K562 (cell line): Measurements from ENCODE around the gene TAF11L2. TPM values are rescaled to one million over a fixed set of nuclear protein-coding genes. Genes with fewer than 3 reads are reported as not detected.

Experiments
- ATAC-seq: fragments of 200-7000 bp; cut with Tn5 transposase; 3 replicates; pipeline ENCODE4 v1.9.1; 2020; ENCODE audit warnings: moderate library complexity
- BruUV-seq: library from RNA; stranded (reverse); fragments of 400-500 nt; replicated peaks from 2 replicates; lab custom pipeline; 2021; lab: Mats Ljungman, UMichigan
- CTCF ChIA-PET: fragments of 300-600 bp; formaldehyde crosslinking; extraction: SDS; loops from one replicate; lab custom pipeline; 2021; ENCODE audit warnings: low intra/inter-chr PET ratio; lab: Yijun Ruan, JAX
- POLR2A ChIA-PET: fragments of 300-600, 350-650 bp; sonication (Branson Sonifier 250); formaldehyde crosslinking; extraction: SDS; loops from one replicate; lab custom pipeline; 2021; ENCODE audit warnings: antibody characterized with exemption, inconsistent platforms; lab: Yijun Ruan, JAX
- DNase-seq, 4 experiments: peaks; one replicate each; pipeline versions ENCODE4 v3.0.0 to v3.0.0-alpha.2; 2011 to 2018; ENCODE audit warnings: low spot score in 3 of 4, mixed read lengths in 3 of 4; ENCODE audit errors: extremely low read depth in 1 of 4
- FAIRE-seq: peaks from 2 replicates; lab custom pipeline; 2011; peaks lifted over from hg19 to GRCh38; lab: Jason Lieb, UNC
- H2AFZ ChIP-seq: 2 replicates; pipeline ENCODE4 v1.6.0; 2011; ENCODE audit warnings: low read depth, low read length, control low read depth, inconsistent platforms
- H3K27ac ChIP-seq: fragments of 200-600 bp; 3 replicates; pipeline ENCODE4 v1.8.0; 2011; ENCODE audit warnings: low read depth, mild to moderate bottlenecking, control low read depth, inconsistent platforms, low read length, moderate library complexity, mixed read lengths; ENCODE audit errors: extremely low read depth
- H3K27me3 ChIP-seq, 2 experiments: fragments of 300-600 bp in 1 of 2; 2 replicates in 1 of 2; 3 replicates in 1 of 2; pipeline versions ENCODE4 v1.6.0 to v1.8.0; 2011; ENCODE audit warnings: inconsistent platforms in 2 of 2, low read length in 2 of 2, mild to moderate bottlenecking in 1 of 2, mixed read lengths in 1 of 2, moderate library complexity in 1 of 2; ENCODE audit not compliant: control insufficient read depth in 2 of 2, insufficient read depth in 2 of 2
- H3K36me3 ChIP-seq: fragments of 300-600 bp; 3 replicates; pipeline ENCODE4 v1.8.0; 2011; ENCODE audit warnings: mild to moderate bottlenecking, low read length, inconsistent platforms; ENCODE audit not compliant: control insufficient read depth, insufficient read depth
- H3K4me1 ChIP-seq, 2 experiments: fragments of 200-600 bp in 1 of 2; replicated peaks in 1 of 2; 2 replicates in 1 of 2; 3 replicates in 1 of 2; pipeline versions ENCODE4 v1.5.1 to v1.8.0; 2011; ENCODE audit warnings: inconsistent platforms in 2 of 2, low read length in 2 of 2, mild to moderate bottlenecking in 1 of 2, mixed read lengths in 1 of 2, moderate library complexity in 1 of 2; ENCODE audit not compliant: control insufficient read depth in 2 of 2, insufficient read depth in 2 of 2
- H3K4me2 ChIP-seq: 2 replicates; pipeline ENCODE4 v1.6.1; 2011; ENCODE audit warnings: low read length, control low read depth, inconsistent platforms, mixed read lengths; ENCODE audit not compliant: insufficient read depth
- H3K4me3 ChIP-seq: fragments of 200-600 bp; sonication (generic), shearing (Covaris generic); 2 replicates; pipeline ENCODE4 v1.5.1; 2016; ENCODE audit warnings: control low read depth, inconsistent platforms
- H3K79me2 ChIP-seq: fragments of 200-600 bp; 3 replicates; pipeline ENCODE4 v1.8.0; 2011; ENCODE audit warnings: low read length, inconsistent platforms; ENCODE audit not compliant: control insufficient read depth, insufficient read depth
- H3K9ac ChIP-seq, 2 experiments: 2 replicates each; pipeline versions ENCODE4 v1.6.0 to v1.6.1; 2011; ENCODE audit warnings: low read depth in 2 of 2, low read length in 2 of 2, control low read depth in 1 of 2, inconsistent platforms in 1 of 2, mild to moderate bottlenecking in 1 of 2, mixed read lengths in 1 of 2; ENCODE audit not compliant: insufficient read depth in 1 of 2
- H3K9me1 ChIP-seq: one replicate; pipeline ENCODE4 v1.6.0; 2011; ENCODE audit warnings: inconsistent platforms, mild to moderate bottlenecking, low read length, moderate library complexity; ENCODE audit not compliant: control insufficient read depth, insufficient read depth
- H3K9me3 ChIP-seq: replicated peaks from 2 replicates; pipeline ENCODE4 v1.5.1; 2011; ENCODE audit warnings: low read depth, low read length, inconsistent platforms; ENCODE audit not compliant: control insufficient read depth, insufficient read depth
- H4K20me1 ChIP-seq: replicated peaks from 2 replicates; pipeline ENCODE4 v1.6.1; 2011; ENCODE audit warnings: low read length, inconsistent platforms, mixed read lengths; ENCODE audit not compliant: control insufficient read depth, insufficient read depth
- ATF1 ChIP-seq, 2 experiments: fragments of 450-650 bp in 1 of 2; IDR thresholded peaks; 2 replicates each; pipeline ENCODE4 v1.6.1; 2016; ENCODE audit warnings: missing compliant biosample characterization in 1 of 2, missing genetic modification characterization in 1 of 2
- CREM ChIP-seq: IDR thresholded peaks from 2 replicates; pipeline ENCODE4 v1.6.1; 2014; ENCODE audit warnings: antibody characterized with exemption, low read depth
- ELF1 ChIP-seq: fragments of 200-800 bp; sonication (Bioruptor generic); IDR thresholded peaks from 2 replicates; pipeline ENCODE4 v1.6.1; 2016; ENCODE audit warnings: missing genetic modification characterization, missing compliant biosample characterization
- ELF2 ChIP-seq: fragments of 250-450 bp; sonication (Bioruptor Pico); IDR thresholded peaks from 2 replicates; pipeline ENCODE4 v1.5.0; 2021; ENCODE audit warnings: mild to moderate bottlenecking
- EP300 ChIP-seq: IDR thresholded peaks from 2 replicates; pipeline ENCODE4 v1.6.1; 2012; ENCODE audit warnings: low read length, improper control_type of control experiment
- ESRRA ChIP-seq: fragments of 450-650 bp; IDR thresholded peaks from 2 replicates; pipeline ENCODE4 v1.6.1; 2014; ENCODE audit warnings: low read depth, mild to moderate bottlenecking, moderate library complexity, borderline replicate concordance
- ID3 ChIP-seq, 2 experiments: fragments of 250-450 bp in 1 of 2; fragments of 450-650 bp in 1 of 2; sonication (Bioruptor Pico) in 1 of 2; IDR thresholded peaks; 2 replicates each; pipeline versions ENCODE4 v1.6.1 to v1.8.0; 2016 to 2021; ENCODE audit warnings: mild to moderate bottlenecking in 2 of 2, moderate library complexity in 2 of 2, missing compliant biosample characterization in 1 of 2, missing genetic modification characterization in 1 of 2
- ILF3 ChIP-seq: fragments of 450-650 bp; IDR thresholded peaks from 2 replicates; pipeline ENCODE4 v1.6.1; 2018; ENCODE audit warnings: antibody characterized with exemption, mild to moderate bottlenecking, moderate library complexity, borderline replicate concordance
- MCM7 ChIP-seq, 2 experiments: fragments of 450-650 bp; IDR thresholded peaks; 2 replicates each; pipeline ENCODE4 v1.6.1; 2016 to 2018
- MECOM ChIP-seq: fragments of 250-450 bp; sonication (Bioruptor Pico); IDR thresholded peaks from 2 replicates; pipeline ENCODE4 v1.8.0; 2022; ENCODE audit warnings: inconsistent platforms
- NFXL1 ChIP-seq: fragments of 450-650 bp; formaldehyde crosslinking; IDR thresholded peaks from 2 replicates; pipeline ENCODE4 v1.4.0; 2021; ENCODE audit warnings: mild to moderate bottlenecking
- PHB ChIP-seq: fragments of 250-450 bp; sonication (Bioruptor Pico); IDR thresholded peaks from 2 replicates; pipeline ENCODE4 v1.5.0; 2021
- PHF21A ChIP-seq: fragments of 450-650 bp; IDR thresholded peaks from 2 replicates; pipeline ENCODE4 v1.6.1; 2017; ENCODE audit warnings: low read depth, borderline replicate concordance
- ZNF583 ChIP-seq: fragments of 250-450 bp; sonication (Bioruptor Pico); IDR thresholded peaks from 2 replicates; pipeline ENCODE4 v1.4.0; 2020
- WGBS: fragments of 100-300 bp; shearing (Covaris generic); methylation state at CpG from one replicate; pipeline ENCODE4 v1.1.6; 2016; ENCODE audit warnings: low coverage, mixed read lengths; ENCODE audit not compliant: insufficient coverage; ENCODE audit errors: missing lambda C conversion rate; 5-methylcytosine and 5-hydroxymethylcytosine counted together
- in situ Hi-C: fragments of 300-500 bp; cut with MboI; formaldehyde crosslinking; loops from 4 replicates; pipeline ENCODE4 v1.15.0; 2018; ENCODE audit warnings: inconsistent platforms, mixed read lengths
- intact Hi-C: fragments of 100-400 bp; cut with micrococcal nuclease; formaldehyde crosslinking; loops from 2 replicates; pipeline ENCODE4 v1.14.2; 2022
- polyA plus RNA-seq, 8 experiments: library from polyadenylated mRNA; depleted of rRNA in 4 of 8; stranded (reverse) in 5 of 8; unstranded in 3 of 8; fragments of >200 nt; fragmentation: Nextera tagmentation in 2 of 8; fragmentation: Illumina TruSeq in 1 of 8; extraction: Ambion mirVana in 2 of 8; extraction: Trizol in 1 of 8; gene quantifications; 2 replicates each; pipeline versions ENCODE4 v1.2.1 to v1.2.3, GENCODE V29; 2011 to 2014; ENCODE audit warnings: inconsistent platforms in 1 of 8, missing spikeins in 1 of 8
- total RNA-seq, 7 experiments: library from RNA; depleted of rRNA in 6 of 7; stranded (reverse); fragments of >200 nt in 6 of 7; fragmentation: Illumina TruSeq in 2 of 7; extraction: Trizol in 2 of 7; gene quantifications; 2 replicates each; pipeline versions ENCODE4 v1.2.1 to v1.2.3, GENCODE V29; 2011 to 2021; ENCODE audit warnings: low replicate concordance in 1 of 7
- TF ChIP-seq, protein P1 (sequence below): fragments of 450-650 bp; formaldehyde crosslinking; IDR thresholded peaks from 2 replicates; pipeline ENCODE4 v1.4.0; 2020; ENCODE audit warnings: mild to moderate bottlenecking, moderate library complexity
- TF ChIP-seq, protein P2 (sequence below), 2 experiments: fragments of 450-650 bp; IDR thresholded peaks; 2 replicates each; pipeline ENCODE4 v1.6.1; 2018; ENCODE audit warnings: mild to moderate bottlenecking in 2 of 2, low read depth in 1 of 2; ENCODE audit not compliant: partially characterized antibody in 2 of 2
- TF ChIP-seq, protein P3 (sequence below): sonication (generic); formaldehyde crosslinking; IDR thresholded peaks from 2 replicates; pipeline ENCODE4 v1.8.1; 2023; ENCODE audit warnings: mild to moderate bottlenecking, missing genetic modification reagents

The TAF11L2 gene
- total and polyA plus RNA-seq, 9 of the 15 experiments (the other 6 are each of a cell fraction or from before 2014, with no cell fraction given): not detected

DNA sequence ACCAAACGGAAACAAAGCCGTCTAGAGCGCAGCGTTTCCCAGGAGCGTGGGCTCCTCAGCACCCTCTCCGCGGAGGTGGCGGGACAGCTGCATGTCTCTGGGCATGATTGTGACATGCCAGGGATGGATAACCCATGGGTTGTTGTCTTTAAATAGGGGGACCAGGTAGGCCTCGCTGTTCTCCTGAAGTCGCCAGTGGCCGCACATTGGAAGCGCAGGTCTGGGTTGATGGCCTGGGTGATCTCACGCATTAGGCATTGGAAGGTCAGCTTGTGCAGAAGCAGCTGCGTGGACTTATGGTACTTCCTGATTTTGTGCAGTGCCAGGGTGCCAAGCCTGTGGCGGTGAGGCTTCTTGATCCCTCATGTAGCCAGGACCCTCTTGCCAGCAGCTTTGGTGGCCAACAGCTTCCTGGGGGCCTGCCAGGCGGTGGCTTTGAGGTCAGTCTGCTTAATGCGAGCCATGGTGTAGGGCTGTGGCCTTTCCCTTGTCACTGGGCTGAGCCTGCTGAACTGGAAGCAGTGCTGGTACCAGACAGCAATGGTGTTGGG is 13.8 kb downstream of the TAF11L2 start:
- no peak for ATAC-seq
- H3K4me1 ChIP-seq: no peaks in the 10 kb centered on the region
- H4K20me1 ChIP-seq: no peaks in the 10 kb centered on the region
- POLR2A ChIA-PET: interaction anchor here (0.7 kb wide), 1 partner anchor 46 kb away, joined by 3 read pairs; no protein-coding TSS in a partner anchor
- H3K79me2 ChIP-seq: no peaks in the 10 kb centered on the region
- DNase-seq: no peak
- H3K4me3 ChIP-seq: no peak overlapping the region
- H2AFZ ChIP-seq: no peak overlapping the region
- FAIRE-seq: no peak
- H3K36me3 ChIP-seq: no peaks in the 10 kb centered on the region
- no peak overlapping the region for H3K4me2 ChIP-seq
- no TSS peak for BruUV-seq
- no peak overlapping the region for H3K9ac ChIP-seq
- in situ Hi-C loops: no loop called here
- H3K27ac ChIP-seq: no peak overlapping the region
- no peaks in the 10 kb centered on the region for H3K9me1 ChIP-seq
- intact Hi-C loops: no loop called here
- H3K9me3 ChIP-seq: no peaks in the 10 kb centered on the region
- H3K27me3 ChIP-seq: no peaks in the 10 kb centered on the region
- 1% methylated on average over 17 of the region's 17 CpGs for WGBS
- CTCF ChIA-PET: no interaction called here
- TF ChIP-seq EP300 (no peak), NFXL1 (CRISPR knock-in tag) (no peak), ESRRA (no peak), PHB (CRISPR knock-in tag) (no peak), MCM7 (IDR thresholded peaks at IDR 0.05) (no peak), PHF21A (no peak), CREM (no peak), ELF2 (CRISPR knock-in tag) (no peak), ATF1 (CRISPR knock-in tag; IDR thresholded peaks at IDR 0.05) (no peak), ATF1 (tag; IDR thresholded peaks at IDR 0.05) (no peak), ILF3 (no peak), ELF1 (tag) (no peak), MECOM (no peak), ID3 (CRISPR knock-in tag; IDR thresholded peaks at IDR 0.05) (no peak), ID3 (tag; IDR thresholded peaks at IDR 0.05) (no peak), ZNF583 (CRISPR knock-in tag) (no peak)
- TF ChIP-seq, protein P1, sequence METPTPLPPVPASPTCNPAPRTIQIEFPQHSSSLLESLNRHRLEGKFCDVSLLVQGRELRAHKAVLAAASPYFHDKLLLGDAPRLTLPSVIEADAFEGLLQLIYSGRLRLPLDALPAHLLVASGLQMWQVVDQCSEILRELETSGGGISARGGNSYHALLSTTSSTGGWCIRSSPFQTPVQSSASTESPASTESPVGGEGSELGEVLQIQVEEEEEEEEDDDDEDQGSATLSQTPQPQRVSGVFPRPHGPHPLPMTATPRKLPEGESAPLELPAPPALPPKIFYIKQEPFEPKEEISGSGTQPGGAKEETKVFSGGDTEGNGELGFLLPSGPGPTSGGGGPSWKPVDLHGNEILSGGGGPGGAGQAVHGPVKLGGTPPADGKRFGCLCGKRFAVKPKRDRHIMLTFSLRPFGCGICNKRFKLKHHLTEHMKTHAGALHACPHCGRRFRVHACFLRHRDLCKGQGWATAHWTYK (CRISPR knock-in tag): no peak
- TF ChIP-seq, protein P2, sequence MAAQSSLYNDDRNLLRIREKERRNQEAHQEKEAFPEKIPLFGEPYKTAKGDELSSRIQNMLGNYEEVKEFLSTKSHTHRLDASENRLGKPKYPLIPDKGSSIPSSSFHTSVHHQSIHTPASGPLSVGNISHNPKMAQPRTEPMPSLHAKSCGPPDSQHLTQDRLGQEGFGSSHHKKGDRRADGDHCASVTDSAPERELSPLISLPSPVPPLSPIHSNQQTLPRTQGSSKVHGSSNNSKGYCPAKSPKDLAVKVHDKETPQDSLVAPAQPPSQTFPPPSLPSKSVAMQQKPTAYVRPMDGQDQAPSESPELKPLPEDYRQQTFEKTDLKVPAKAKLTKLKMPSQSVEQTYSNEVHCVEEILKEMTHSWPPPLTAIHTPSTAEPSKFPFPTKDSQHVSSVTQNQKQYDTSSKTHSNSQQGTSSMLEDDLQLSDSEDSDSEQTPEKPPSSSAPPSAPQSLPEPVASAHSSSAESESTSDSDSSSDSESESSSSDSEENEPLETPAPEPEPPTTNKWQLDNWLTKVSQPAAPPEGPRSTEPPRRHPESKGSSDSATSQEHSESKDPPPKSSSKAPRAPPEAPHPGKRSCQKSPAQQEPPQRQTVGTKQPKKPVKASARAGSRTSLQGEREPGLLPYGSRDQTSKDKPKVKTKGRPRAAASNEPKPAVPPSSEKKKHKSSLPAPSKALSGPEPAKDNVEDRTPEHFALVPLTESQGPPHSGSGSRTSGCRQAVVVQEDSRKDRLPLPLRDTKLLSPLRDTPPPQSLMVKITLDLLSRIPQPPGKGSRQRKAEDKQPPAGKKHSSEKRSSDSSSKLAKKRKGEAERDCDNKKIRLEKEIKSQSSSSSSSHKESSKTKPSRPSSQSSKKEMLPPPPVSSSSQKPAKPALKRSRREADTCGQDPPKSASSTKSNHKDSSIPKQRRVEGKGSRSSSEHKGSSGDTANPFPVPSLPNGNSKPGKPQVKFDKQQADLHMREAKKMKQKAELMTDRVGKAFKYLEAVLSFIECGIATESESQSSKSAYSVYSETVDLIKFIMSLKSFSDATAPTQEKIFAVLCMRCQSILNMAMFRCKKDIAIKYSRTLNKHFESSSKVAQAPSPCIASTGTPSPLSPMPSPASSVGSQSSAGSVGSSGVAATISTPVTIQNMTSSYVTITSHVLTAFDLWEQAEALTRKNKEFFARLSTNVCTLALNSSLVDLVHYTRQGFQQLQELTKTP (IDR thresholded peaks at IDR 0.05; ENCODE audit: low read depth in 1 of 2, partially characterized antibody in 2 of 2): no peak
- TF ChIP-seq, protein P3, sequence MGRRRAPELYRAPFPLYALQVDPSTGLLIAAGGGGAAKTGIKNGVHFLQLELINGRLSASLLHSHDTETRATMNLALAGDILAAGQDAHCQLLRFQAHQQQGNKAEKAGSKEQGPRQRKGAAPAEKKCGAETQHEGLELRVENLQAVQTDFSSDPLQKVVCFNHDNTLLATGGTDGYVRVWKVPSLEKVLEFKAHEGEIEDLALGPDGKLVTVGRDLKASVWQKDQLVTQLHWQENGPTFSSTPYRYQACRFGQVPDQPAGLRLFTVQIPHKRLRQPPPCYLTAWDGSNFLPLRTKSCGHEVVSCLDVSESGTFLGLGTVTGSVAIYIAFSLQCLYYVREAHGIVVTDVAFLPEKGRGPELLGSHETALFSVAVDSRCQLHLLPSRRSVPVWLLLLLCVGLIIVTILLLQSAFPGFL (CRISPR knock-in tag): no peak
